SW 1271 (cell line): Measurements from ENCODE around the gene GPC1.

Source experiments
- DNase-seq, 2 experiments: peaks; one replicate each; lab custom pipeline; 2025; lab: John Stamatoyannopoulos, UW

Gene GPC1

GRCh38 chr2:240499309-240500301 is 64.1 kb downstream of the GPC1 start:
- DNase-seq: no peak

GRCh38 chr2:240500561-240501423 is 65.3 kb downstream of the GPC1 start:
- no peak for DNase-seq

- DNase-seq: no peak
These were observed 66.1 kb downstream of the GPC1 start for GRCh38 chr2:240501531-240501991.

GRCh38 chr2:240502059-240502429 is 66.6 kb downstream of the GPC1 start:
- no peak for DNase-seq

GRCh38 chr2:240502430-240503121 is 67.1 kb downstream of the GPC1 start:
- no peak for DNase-seq

GRCh38 chr2:240503375-240503774 is 67.9 kb downstream of the GPC1 start:
- no peak for DNase-seq

GRCh38 chr2:240503848-240504247 is 68.4 kb downstream of the GPC1 start:
- DNase-seq: no peak

GRCh38 chr2:240505910-240506309 is 70.4 kb downstream of the GPC1 start:
- DNase-seq: no peak

- DNase-seq: no peak
These were observed 71.1 kb downstream of the GPC1 start for GRCh38 chr2:240506406-240507059.

GRCh38 chr2:240507060-240507777 is 71.8 kb downstream of the GPC1 start:
- no peak for DNase-seq

GRCh38 chr2:240507778-240508251 is 72.4 kb downstream of the GPC1 start:
- DNase-seq: no peak

- no peak for DNase-seq
These were observed 73.5 kb downstream of the GPC1 start for GRCh38 chr2:240508832-240509545.

- no peak for DNase-seq
These were observed 74.4 kb downstream of the GPC1 start for GRCh38 chr2:240509667-240510512.

- no peak for DNase-seq
These were observed 75.2 kb downstream of the GPC1 start for GRCh38 chr2:240510513-240511210.

GRCh38 chr2:240511351-240512108 is 76.1 kb downstream of the GPC1 start:
- DNase-seq: no peak

GRCh38 chr2:240512109-240512485 is 76.6 kb downstream of the GPC1 start:
- DNase-seq: no peak

- DNase-seq: no peak
These were observed 77.4 kb downstream of the GPC1 start for GRCh38 chr2:240512666-240513535.
